SH-SY5Y (cell line): ENCODE data around the gene MYH9.

Source experiments
- GATA2 ChIP-seq: IDR thresholded peaks from 2 replicates; pipeline ENCODE4 v1.6.1; 2011; ENCODE audit warnings: mild to moderate bottlenecking, low read depth, low read length
- GATA3 ChIP-seq: IDR thresholded peaks from 2 replicates; pipeline ENCODE4 v1.6.1; 2011; ENCODE audit warnings: low read depth, mild to moderate bottlenecking, low read length, moderate library complexity

- no peak for TF ChIP-seq GATA2
- no peak for TF ChIP-seq GATA3
These were observed 128.8 kb downstream of the MYH9 start for GRCh38 chr22:36258701-36259614.
